ENCODE results near the gene RBM4B. TPM values are rescaled to one million over a fixed set of nuclear protein-coding genes. Genes with fewer than 3 reads are reported as not detected.

The RBM4B gene
- total RNA-seq, 1 experiment from 2014 or later: 33.6 TPM

Other genes with a start within 250 kb of the RBM4B start
- gene MRPL11, start 239.0 kb downstream of the RBM4B start, total RNA-seq (2021; ENCODE audit: unreplicated experiment): 158 TPM
- gene PELI3, start 211.0 kb downstream of the RBM4B start, total RNA-seq (2021; ENCODE audit: unreplicated experiment): 9.1 TPM
- 180 TPM for gene DPP3, start 197.5 kb downstream of the RBM4B start, total RNA-seq (2021; ENCODE audit: unreplicated experiment)
- 26.9 TPM for gene BBS1, start 167.3 kb downstream of the RBM4B start, total RNA-seq (2021; ENCODE audit: unreplicated experiment)
- 29.5 TPM for gene ZDHHC24, start 131.8 kb downstream of the RBM4B start, total RNA-seq (2021; ENCODE audit: unreplicated experiment)
- 0.13 TPM for gene ACTN3, start 131.0 kb downstream of the RBM4B start, total RNA-seq (2021; ENCODE audit: unreplicated experiment)
- 28.7 TPM for gene CTSF, start 109.3 kb downstream of the RBM4B start, total RNA-seq (2021; ENCODE audit: unreplicated experiment)
- gene CCDC87, start 84.8 kb downstream of the RBM4B start, total RNA-seq (2021; ENCODE audit: unreplicated experiment): 2.0 TPM
- 55.3 TPM for gene CCS, start 84.7 kb downstream of the RBM4B start, total RNA-seq (2021; ENCODE audit: unreplicated experiment)
- gene RBM14, start 61.3 kb downstream of the RBM4B start, total RNA-seq (2021; ENCODE audit: unreplicated experiment): 93.9 TPM
- gene RBM4, start 39.2 kb downstream of the RBM4B start, total RNA-seq (2021; ENCODE audit: unreplicated experiment): 195 TPM
- gene SPTBN2, start 51.3 kb upstream of the RBM4B start, total RNA-seq (2021; ENCODE audit: unreplicated experiment): 7.3 TPM
- gene RCE1, start 165.6 kb upstream of the RBM4B start, total RNA-seq (2021; ENCODE audit: unreplicated experiment): 43.7 TPM
- 56.7 TPM for gene LRFN4, start 179.2 kb upstream of the RBM4B start, total RNA-seq (2021; ENCODE audit: unreplicated experiment)